ENCODE measurements around the gene TTC27.
"Not testable (repeated sequence)": the region's sequence is repeated elsewhere in the genome, so short reads cannot be mapped to it uniquely, and the experiment has no call there.

The TTC27 gene

DNA sequence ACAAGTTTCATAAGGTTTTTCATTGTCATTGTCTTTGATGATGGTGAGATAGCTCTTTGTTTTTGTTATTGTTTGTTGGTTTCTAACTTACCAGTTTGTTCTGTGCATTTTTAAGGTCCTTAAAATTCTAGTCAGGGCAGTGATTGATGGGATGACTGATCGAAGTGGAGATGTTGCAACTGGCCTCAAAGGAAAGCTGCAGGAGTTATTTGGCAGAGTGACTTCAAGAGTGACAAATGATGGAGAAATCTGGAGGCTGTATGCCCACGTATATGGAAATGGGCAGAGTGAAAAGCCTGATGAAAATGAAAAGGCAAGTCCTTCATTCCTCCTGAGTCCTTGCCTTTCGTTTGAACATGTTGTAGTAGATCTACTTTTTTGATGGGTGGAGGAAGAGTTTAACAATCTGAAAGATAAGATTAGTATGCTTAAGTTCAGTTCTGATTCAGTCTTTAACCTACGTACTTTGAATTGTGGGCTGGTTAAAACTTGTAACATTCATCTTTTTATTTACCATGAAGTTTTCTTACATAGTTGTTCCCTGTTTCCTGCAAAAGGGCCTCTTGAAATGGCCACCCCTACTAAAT, 183.2 kb downstream of the TTC27 start:
- peak; percentile 19 for DNase-seq (ENCODE audit: low read depth)

DNA sequence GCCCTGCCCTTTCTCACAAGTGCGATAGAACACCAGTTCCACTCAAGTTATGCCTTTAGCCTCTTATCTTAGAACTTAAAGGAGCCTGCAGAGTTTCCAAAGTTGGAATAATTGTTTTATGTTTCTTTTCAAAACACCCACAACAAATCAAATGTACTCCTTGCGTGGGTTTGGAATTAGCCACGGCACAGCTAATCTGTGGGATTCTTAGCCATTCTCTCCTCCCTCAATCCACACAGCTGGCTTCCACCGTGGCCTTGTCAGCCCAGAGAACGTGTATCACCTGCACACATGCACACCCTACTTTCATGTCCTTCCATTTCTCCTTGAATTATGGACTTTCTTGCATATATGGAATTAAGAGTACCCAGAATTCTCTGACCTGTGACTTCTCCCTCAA, 183.8 kb downstream of the TTC27 start:
- DNase-seq (ENCODE audit: low read depth): no peak

- DNase-seq (ENCODE audit: low read depth): no peak
Measured at GRCh38 chr2:32812316-32812715, 184.5 kb downstream of the TTC27 start.

GRCh38 chr2:32820088-32820487, 192.2 kb downstream of the TTC27 start:
- no peak for DNase-seq (ENCODE audit: low read depth)

DNA sequence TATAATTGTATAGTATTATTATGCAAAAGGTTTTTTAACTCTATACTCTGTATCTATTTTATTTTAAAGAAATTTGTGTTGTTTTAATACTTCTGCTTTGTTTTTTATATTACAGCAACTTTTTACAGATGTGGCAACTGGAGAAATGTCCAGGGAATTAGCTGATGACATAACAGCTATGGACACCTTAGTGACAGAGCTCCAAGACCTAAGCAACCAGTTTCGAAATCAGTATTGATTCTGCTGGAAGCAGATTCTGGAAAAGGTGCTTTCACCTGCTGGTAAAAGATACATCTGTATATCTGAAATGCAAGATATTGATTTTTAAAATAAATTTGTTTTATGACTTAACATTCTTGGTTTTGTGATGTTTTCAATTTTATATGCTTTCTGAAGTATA, 192.9 kb downstream of the TTC27 start:
- DNase-seq (ENCODE audit: low read depth): no peak

- DNase-seq (ENCODE audit: low read depth): no peak
Measured at GRCh38 chr2:32824070-32824809, 196.4 kb downstream of the TTC27 start.

DNA sequence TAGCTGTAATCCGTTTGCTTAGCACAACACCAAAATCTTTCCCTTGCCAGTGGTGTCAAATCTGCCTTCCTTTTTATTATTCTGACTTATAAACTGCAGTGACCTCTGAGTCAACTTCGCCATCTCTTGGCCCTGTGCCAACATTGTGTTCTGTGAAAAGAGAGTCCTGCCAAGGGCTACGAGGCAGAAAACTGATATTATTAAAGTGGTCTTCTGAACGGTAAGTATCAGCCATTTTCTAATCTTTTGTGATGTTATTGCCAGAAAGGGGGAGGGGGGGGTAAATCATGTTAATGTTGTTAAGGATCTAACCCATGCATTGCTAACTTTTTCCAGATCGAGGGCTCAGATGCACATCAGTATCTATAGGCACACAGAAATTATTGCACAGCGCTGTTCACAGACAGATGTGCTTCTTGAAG, 197.5 kb downstream of the TTC27 start:
- no peak for DNase-seq (ENCODE audit: low read depth)

GRCh38 chr2:32830196-32830595, 202.3 kb downstream of the TTC27 start:
- DNase-seq (ENCODE audit: low read depth): no peak

GRCh38 chr2:32832821-32833220, 205.0 kb downstream of the TTC27 start:
- no peak for DNase-seq (ENCODE audit: low read depth)

GRCh38 chr2:32833709-32834108, 205.9 kb downstream of the TTC27 start:
- no peak for DNase-seq (ENCODE audit: low read depth)

GRCh38 chr2:32835148-32835547, 207.3 kb downstream of the TTC27 start:
- no peak for DNase-seq (ENCODE audit: low read depth)

GRCh38 chr2:32836933-32837332, 209.1 kb downstream of the TTC27 start:
- no peak for DNase-seq (ENCODE audit: low read depth)

DNA sequence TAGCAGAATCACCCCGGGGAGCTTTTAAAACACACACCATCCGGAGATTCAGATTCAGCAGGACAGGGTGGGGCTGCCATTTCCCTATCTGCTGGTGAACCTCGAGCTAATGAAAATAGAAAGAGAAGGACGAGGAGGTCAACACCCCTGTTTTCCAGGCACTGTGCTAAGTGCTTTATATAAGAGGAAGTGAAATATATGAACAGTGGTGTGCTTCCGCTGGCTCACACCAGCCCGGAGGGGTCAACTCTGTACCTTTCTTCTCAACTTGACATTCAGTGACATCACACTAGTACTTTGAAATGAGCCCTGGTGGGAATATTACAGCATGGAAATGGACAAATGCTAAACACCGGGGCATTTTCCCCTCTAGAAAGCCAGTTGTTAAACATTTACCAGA, 210.6 kb downstream of the TTC27 start:
- no peak for DNase-seq (ENCODE audit: low read depth)

DNA sequence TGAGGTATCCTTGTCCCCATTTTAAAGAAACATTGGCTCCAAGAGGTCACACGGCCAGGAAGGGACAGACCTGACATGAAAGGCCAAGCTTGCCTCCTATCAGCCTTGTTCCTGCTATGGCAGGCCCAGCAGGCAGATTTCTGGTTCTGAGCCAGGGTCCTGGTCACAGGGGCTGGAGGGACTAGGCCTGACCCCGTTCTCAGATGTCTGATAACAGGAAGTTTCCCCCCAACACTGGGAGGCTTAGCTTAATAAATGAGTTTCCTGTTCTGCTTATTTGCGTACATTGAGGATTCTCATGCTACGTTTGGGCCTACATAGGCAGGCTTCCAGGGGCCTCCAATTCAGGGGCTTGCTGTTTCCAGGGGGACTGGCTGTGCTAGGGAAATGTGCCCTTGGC, 211.1 kb downstream of the TTC27 start:
- no peak for DNase-seq (ENCODE audit: low read depth)

- DNase-seq (ENCODE audit: low read depth): no peak
Measured at GRCh38 chr2:32841931-32842898, 214.4 kb downstream of the TTC27 start.

GRCh38 chr2:32843699-32844098, 215.8 kb downstream of the TTC27 start:
- no peak for DNase-seq (ENCODE audit: low read depth)

DNA sequence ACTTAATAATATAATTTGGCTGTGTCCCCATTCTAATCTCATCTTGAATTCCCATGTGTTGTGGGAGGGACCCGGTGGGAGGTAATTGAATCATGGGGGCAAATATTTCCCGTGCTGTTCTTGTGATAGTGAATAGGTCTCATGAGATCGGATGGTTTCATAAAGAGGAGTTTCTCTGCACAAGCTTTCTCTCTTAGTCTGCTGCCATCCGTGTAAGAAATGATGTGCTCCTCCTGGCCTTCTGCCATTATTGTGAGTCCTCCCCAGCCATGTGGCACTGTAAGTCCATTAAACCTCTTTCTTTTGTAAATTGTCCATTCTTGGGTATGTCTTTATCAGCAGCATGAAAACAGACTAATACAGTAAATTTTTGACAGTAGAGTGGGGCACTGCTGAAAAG, 216.4 kb downstream of the TTC27 start:
- no peak for DNase-seq (ENCODE audit: low read depth)

DNA sequence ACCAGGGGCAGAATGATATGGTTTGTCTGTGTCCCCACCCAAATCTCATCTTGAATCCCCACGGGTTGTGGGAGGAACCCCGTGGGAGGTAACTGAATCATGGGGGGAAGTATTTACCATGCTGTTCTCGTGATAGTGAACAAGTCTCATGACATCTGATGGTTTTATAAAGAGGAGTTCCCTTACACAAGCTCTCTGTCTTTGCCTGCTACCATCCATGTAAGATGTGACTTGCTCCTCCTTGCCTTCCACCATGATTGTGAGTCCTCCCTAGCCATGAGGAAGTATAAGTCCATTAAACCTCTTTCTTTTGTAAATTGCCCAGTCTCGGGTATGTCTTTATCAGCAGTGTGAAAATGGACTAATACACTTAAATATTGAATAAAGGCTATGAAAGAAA, 218.4 kb downstream of the TTC27 start:
- DNase-seq (ENCODE audit: low read depth): not testable (repeated sequence)

- no peak for DNase-seq (ENCODE audit: low read depth)
Measured at GRCh38 chr2:32847734-32848133, 219.9 kb downstream of the TTC27 start.

- no peak for DNase-seq (ENCODE audit: low read depth)
Measured at GRCh38 chr2:32849456-32850194, 221.8 kb downstream of the TTC27 start.

GRCh38 chr2:32851777-32852439, 224.1 kb downstream of the TTC27 start:
- no peak for DNase-seq (ENCODE audit: low read depth)

GRCh38 chr2:32852856-32853255, 225.0 kb downstream of the TTC27 start:
- peak; percentile 18 for DNase-seq (ENCODE audit: low read depth)
